HG03103 (cell line): ENCODE results near the gene OCA2.
"Not testable (repeated sequence)": the region's sequence is repeated elsewhere in the genome, so short reads cannot be mapped to it uniquely, and the experiment has no call there.

Source experiments
- ATAC-seq: cut with Tn5 transposase; IDR thresholded peaks from one replicate; pipeline ENCODE4 v1.9.1; 2021; ENCODE audit warnings: low read depth; ENCODE audit not compliant: unreplicated experiment

The OCA2 gene

GRCh38 chr15:27757052-27757451 lies 342.1 kb downstream of the OCA2 start:
- no peak for ATAC-seq

- no peak for ATAC-seq
Observed at GRCh38 chr15:27752691-27753090, 346.4 kb downstream of the OCA2 start.

GRCh38 chr15:27747997-27748396 lies 351.1 kb downstream of the OCA2 start:
- ATAC-seq, result no peak

GRCh38 chr15:27746401-27746955 lies 352.6 kb downstream of the OCA2 start:
- ATAC-seq, result no peak

GRCh38 chr15:27744641-27745040 lies 354.5 kb downstream of the OCA2 start:
- no peak for ATAC-seq

GRCh38 chr15:27743638-27744037 lies 355.5 kb downstream of the OCA2 start:
- ATAC-seq, result no peak

- ATAC-seq, result no peak
Observed at GRCh38 chr15:27742751-27743477, 356.2 kb downstream of the OCA2 start.

GRCh38 chr15:27741226-27741860 lies 357.8 kb downstream of the OCA2 start:
- no peak for ATAC-seq

GRCh38 chr15:27734785-27735495 lies 364.2 kb downstream of the OCA2 start:
- no peak for ATAC-seq

GRCh38 chr15:27731776-27732175 lies 367.3 kb downstream of the OCA2 start:
- ATAC-seq, result no peak

GRCh38 chr15:27730868-27731267 lies 368.2 kb downstream of the OCA2 start:
- ATAC-seq, result no peak

- no peak for ATAC-seq
Observed at GRCh38 chr15:27725731-27726130, 373.4 kb downstream of the OCA2 start.

GRCh38 chr15:27723821-27724220 lies 375.3 kb downstream of the OCA2 start:
- no peak for ATAC-seq

GRCh38 chr15:27722102-27722501 lies 377.0 kb downstream of the OCA2 start:
- no peak for ATAC-seq

- no peak for ATAC-seq
Observed at GRCh38 chr15:27714675-27715074, 384.4 kb downstream of the OCA2 start.

- ATAC-seq, result not testable (repeated sequence)
Observed at GRCh38 chr15:27713850-27714249, 385.3 kb downstream of the OCA2 start.

GRCh38 chr15:27707257-27707656 lies 391.9 kb downstream of the OCA2 start:
- no peak for ATAC-seq

GRCh38 chr15:27706300-27706699 lies 392.8 kb downstream of the OCA2 start:
- ATAC-seq, result no peak

- no peak for ATAC-seq
Observed at GRCh38 chr15:27705056-27705455, 394.1 kb downstream of the OCA2 start.
